NCI-H128 (cell line): ENCODE data around the gene PCDHA11.
"Not testable (repeated sequence)": the region's sequence is repeated elsewhere in the genome, so short reads cannot be mapped to it uniquely, and the experiment has no call there.

Experiments
- DNase-seq: peaks from one replicate; lab custom pipeline; 2025; ENCODE audit not compliant: unreplicated experiment; lab: John Stamatoyannopoulos, UW

Gene PCDHA11

DNA sequence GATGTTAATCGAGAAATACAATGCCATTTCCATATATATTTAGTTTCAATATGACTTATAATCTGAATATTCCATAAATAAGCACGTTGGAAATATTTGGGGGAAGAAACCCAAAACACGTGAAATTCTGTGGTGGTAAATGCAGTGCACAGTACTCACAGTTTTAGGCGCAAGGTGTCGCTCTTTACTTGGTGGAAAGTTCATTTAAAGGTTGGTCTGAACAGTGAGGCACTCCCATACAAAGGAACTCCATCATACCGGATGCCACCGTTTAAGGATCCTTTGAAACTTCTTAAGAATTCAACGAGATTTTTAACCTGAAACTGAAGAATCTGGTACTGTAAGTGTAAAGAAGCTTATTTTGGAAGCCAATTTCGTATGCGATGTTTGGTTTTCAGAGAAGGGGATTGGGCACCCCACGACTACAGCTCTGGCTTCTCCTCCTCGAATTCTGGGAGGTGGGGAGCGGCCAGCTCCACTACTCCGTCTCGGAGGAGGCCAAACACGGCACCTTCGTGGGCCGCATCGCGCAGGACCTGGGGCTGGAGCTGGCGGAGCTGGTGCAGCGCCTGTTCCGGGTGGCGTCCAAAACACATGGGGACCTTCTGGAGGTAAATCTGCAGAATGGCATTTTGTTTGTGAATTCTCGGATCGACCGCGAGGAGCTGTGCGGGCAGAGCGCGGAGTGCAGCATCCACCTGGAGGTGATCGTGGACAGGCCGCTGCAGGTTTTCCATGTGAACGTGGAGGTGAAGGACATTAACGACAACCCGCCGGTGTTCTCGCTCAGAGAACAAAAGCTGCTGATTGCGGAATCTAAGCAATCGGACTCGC lies at the start of gene PCDHA11:
Gene PCDHA11 (plus strand): TSS at position 237 of the 834 bp plus-strand sequence. CDS start 147 bp downstream, at position 384.
- DNase-seq = no peak

- no peak for DNase-seq
These were observed 47.1 kb upstream of the PCDHA11 start, which contains the start of gene PCDHA5 for GRCh38 chr5:140821375-140822280. Gene PCDHA5 (plus strand): TSS chr5:140821613.

DNA sequence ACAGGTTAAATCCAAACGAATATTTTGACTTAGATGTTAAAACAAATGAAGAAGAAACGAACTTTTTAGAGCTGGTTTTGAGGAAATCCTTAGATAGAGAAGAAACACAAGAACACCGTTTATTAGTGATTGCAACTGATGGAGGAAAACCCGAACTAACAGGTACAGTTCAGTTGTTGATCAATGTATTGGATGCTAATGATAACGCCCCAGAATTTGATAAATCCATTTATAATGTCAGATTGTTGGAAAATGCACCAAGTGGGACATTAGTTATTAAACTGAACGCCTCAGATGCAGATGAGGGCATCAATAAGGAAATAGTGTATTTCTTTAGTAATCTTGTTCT lies 46.5 kb upstream of the PCDHA11 start:
- DNase-seq = no peak

GRCh38 chr5:140822969-140823368 lies 45.8 kb upstream of the PCDHA11 start:
- not testable (repeated sequence) for DNase-seq

DNA sequence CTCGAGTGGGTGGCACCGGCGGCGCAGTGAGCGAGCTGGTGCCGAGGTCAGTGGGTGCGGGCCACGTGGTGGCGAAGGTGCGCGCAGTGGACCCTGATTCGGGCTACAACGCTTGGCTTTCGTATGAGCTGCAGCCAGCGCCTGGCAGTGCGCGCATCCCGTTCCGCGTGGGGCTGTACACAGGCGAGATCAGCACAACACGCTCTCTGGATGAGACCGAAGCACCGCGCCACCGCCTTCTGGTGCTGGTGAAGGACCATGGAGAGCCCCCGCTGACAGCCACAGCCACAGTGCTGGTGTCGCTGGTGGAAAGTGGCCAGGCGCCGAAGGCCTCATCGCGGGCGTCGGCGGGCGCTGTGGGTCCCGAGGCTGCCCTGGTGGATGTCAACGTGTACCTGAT lies 45.3 kb upstream of the PCDHA11 start:
- no peak for DNase-seq

GRCh38 chr5:140827704-140828361 lies 40.9 kb upstream of the PCDHA11 start, which contains the start of gene PCDHA6:
Gene PCDHA6 (plus strand): TSS chr5:140827960. CDS start chr5:140828092, 132 bp downstream.
- DNase-seq = no peak

- no peak for DNase-seq
These were observed 40.4 kb upstream of the PCDHA11 start for GRCh38 chr5:140828362-140828737.

- not testable (repeated sequence) for DNase-seq
These were observed 39.0 kb upstream of the PCDHA11 start for GRCh38 chr5:140829511-140830501.

DNA sequence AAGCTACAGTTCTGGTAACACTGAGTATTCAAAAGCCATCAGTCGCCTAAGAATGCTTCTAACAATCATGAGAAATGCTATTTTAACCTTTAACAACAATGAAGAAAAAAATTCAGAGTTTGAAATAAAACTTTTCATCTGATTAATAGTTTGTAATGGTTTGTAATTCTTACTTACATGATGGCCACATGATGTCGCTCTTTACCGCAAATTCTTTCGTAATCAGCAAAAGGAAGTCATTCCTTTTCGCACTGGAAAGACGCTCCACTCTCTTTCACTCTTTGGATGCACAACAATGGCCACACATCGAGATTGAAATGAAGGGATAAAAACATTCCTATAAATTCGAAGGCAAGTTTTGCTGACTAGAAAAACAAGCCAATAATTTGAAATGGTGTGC lies 34.8 kb upstream of the PCDHA11 start, which contains the start of gene PCDHA7:
Gene PCDHA7 (plus strand): TSS at position 277 of the 400 bp plus-strand sequence. CDS start 115 bp downstream, at position 392.
- no peak for DNase-seq

GRCh38 chr5:140834439-140835008 lies 34.2 kb upstream of the PCDHA11 start:
- not testable (repeated sequence) for DNase-seq

- no peak for DNase-seq
These were observed 32.9 kb upstream of the PCDHA11 start for GRCh38 chr5:140835622-140836510.

DNA sequence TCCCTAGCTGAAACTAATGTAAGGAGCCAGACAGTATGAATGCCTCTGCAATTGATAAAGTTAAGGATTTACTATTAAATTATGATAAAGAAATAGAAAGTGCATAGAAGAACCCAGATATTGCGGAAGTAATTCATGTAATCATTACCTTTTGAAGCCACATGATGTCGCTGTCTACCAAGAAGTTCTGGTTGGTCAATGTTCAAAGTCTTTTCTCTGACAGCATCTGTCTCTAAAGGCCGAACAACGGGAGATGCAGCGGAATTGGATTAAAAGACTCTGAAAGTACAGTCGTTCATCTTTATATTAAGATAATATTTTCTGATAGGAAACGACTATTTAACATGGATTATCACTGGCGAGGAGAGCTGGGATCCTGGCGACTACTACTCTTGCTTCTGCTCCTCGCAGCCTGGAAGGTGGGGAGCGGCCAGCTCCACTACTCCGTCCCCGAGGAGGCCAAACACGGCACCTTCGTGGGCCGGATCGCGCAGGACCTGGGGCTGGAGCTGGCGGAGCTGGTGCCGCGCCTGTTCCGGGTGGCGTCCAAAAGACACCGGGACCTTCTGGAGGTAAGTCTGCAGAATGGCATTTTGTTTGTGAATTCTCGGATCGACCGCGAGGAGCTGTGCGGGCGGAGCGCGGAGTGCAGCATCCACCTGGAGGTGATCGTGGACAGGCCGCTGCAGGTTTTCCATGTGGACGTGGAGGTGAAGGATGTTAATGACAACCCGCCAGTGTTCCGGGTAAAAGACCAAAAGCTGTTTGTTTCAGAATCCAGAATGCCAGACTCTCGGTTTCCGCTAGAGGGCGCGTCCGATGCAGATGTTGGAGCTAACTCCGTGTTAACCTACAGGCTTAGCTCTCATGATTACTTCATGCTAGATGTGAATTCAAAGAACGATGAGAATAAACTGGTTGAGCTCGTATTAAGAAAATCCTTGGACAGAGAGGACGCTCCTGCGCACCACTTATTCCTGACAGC lies 27.5 kb upstream of the PCDHA11 start, which contains the start of gene PCDHA8:
Gene PCDHA8 (plus strand): TSS at position 210 of the 985 bp plus-strand sequence. CDS start 135 bp downstream, at position 345.
- no peak for DNase-seq

- no peak for DNase-seq
These were observed 25.7 kb upstream of the PCDHA11 start for GRCh38 chr5:140842798-140843733.

- DNase-seq = not testable (repeated sequence)
These were observed 20.3 kb upstream of the PCDHA11 start, which contains the start of gene PCDHA9 for GRCh38 chr5:140848139-140849102. Gene PCDHA9 (plus strand): TSS chr5:140848382. CDS start chr5:140848496, 114 bp downstream.
